HepG2 (cell line): ENCODE data around the gene TMBIM1. TPM values are rescaled to one million over a fixed set of nuclear protein-coding genes. Genes with fewer than 3 reads are reported as not detected.

Experiments
- AGO1 ChIP-seq: fragments of 200-400 bp; formaldehyde crosslinking; IDR thresholded peaks from 2 replicates; pipeline ENCODE4 v1.6.1; 2017; ENCODE audit warnings: mild to moderate bottlenecking, low read depth, low read length, moderate library complexity; ENCODE audit not compliant: poor library complexity, severe bottlenecking
- ARNTL ChIP-seq: sonication (generic); formaldehyde crosslinking; IDR thresholded peaks from 2 replicates; pipeline ENCODE4 v1.4.0; 2020; ENCODE audit warnings: mild to moderate bottlenecking, missing genetic modification reagents
- CSRNP2 ChIP-seq: sonication (generic); formaldehyde crosslinking; conservative IDR thresholded peaks from 2 replicates; pipeline ENCODE4 v1.8.0; 2022; ENCODE audit warnings: low read depth, missing genetic modification reagents
- DRAP1 ChIP-seq: IDR thresholded peaks from 2 replicates; pipeline ENCODE4 v1.6.1; 2016; ENCODE audit warnings: missing genetic modification reagents, missing compliant biosample characterization
- FOSL2 ChIP-seq: sonication (generic); formaldehyde crosslinking; IDR thresholded peaks from 2 replicates; pipeline ENCODE4 v1.4.0; 2020; ENCODE audit warnings: missing genetic modification reagents
- HNF1B ChIP-seq: sonication (generic); formaldehyde crosslinking; IDR thresholded peaks from 2 replicates; pipeline ENCODE4 v1.5.1; 2020; ENCODE audit warnings: mild to moderate bottlenecking, moderate library complexity, missing genetic modification reagents
- JDP2 ChIP-seq: sonication (generic); formaldehyde crosslinking; IDR thresholded peaks from 2 replicates; pipeline ENCODE4 v1.8.1; 2022; ENCODE audit warnings: missing genetic modification reagents, borderline replicate concordance
- SP5 ChIP-seq: IDR thresholded peaks from 2 replicates; pipeline ENCODE4 v1.6.1; 2016; ENCODE audit warnings: low read depth, borderline replicate concordance
- TFDP1 ChIP-seq: IDR thresholded peaks from 2 replicates; pipeline ENCODE4 v1.6.1; 2016; ENCODE audit warnings: missing compliant biosample characterization, missing genetic modification reagents, borderline replicate concordance
- TRAFD1 ChIP-seq: sonication (generic); formaldehyde crosslinking; IDR thresholded peaks from 2 replicates; pipeline ENCODE4 v1.5.1; 2020; ENCODE audit warnings: missing genetic modification reagents, mild to moderate bottlenecking, borderline replicate concordance
- ZNF143 ChIP-seq: sonication (generic); formaldehyde crosslinking; IDR thresholded peaks from 2 replicates; pipeline ENCODE4 v1.4.0; 2020; ENCODE audit warnings: missing genetic modification reagents
- ZNF574 ChIP-seq: sonication (generic); formaldehyde crosslinking; IDR thresholded peaks from 2 replicates; pipeline ENCODE4 v1.4.0; 2020; ENCODE audit warnings: missing genetic modification reagents
- ZNF790 ChIP-seq: sonication (generic); formaldehyde crosslinking; IDR thresholded peaks from 2 replicates; pipeline ENCODE4 v1.8.0; 2022; ENCODE audit warnings: missing genetic modification reagents, mild to moderate bottlenecking, borderline replicate concordance
- ZNF800 ChIP-seq: sonication (generic); formaldehyde crosslinking; IDR thresholded peaks from 2 replicates; pipeline ENCODE4 v1.4.0; 2020; ENCODE audit warnings: missing genetic modification reagents
- ZNF816 ChIP-seq: sonication (generic); formaldehyde crosslinking; IDR thresholded peaks from 2 replicates; pipeline ENCODE4 v1.8.0; 2022; ENCODE audit warnings: missing genetic modification reagents, mild to moderate bottlenecking, borderline replicate concordance
- polyA plus RNA-seq, 8 experiments: library from polyadenylated mRNA; depleted of rRNA in 3 of 8; stranded (reverse) in 7 of 8; unstranded in 1 of 8; fragments of >200 nt; fragmentation: Illumina TruSeq in 4 of 8; extraction: Trizol in 4 of 8; gene quantifications; 2 replicates each; pipeline versions ENCODE4 v1.2.1 to v1.2.3, GENCODE V29; 2011 to 2016; ENCODE audit warnings: low read depth in 4 of 8, missing spikeins in 1 of 8, mixed read lengths in 1 of 8; ENCODE audit not compliant: insufficient read depth in 1 of 8
- total RNA-seq, 5 experiments: library from RNA; depleted of rRNA; stranded (reverse); fragments of >200 nt; fragmentation: Illumina TruSeq; extraction: Trizol; gene quantifications; 2 replicates each; pipeline ENCODE4 v1.2.3, GENCODE V29; 2016; ENCODE audit warnings: low read depth in 1 of 5

The TMBIM1 gene
- total and polyA plus RNA-seq, 2 of the 13 experiments (the other 11 are each of a cell fraction or from before 2014, with no cell fraction given) = 127 to 139 TPM

GRCh38 chr2:218292048-218293014 is at the start of gene TMBIM1 (continued):
- TF ChIP-seq HNF1B (peak; percentile 82), JDP2 (CRISPR knock-in tag) (no peak), ZNF800 (CRISPR knock-in tag) (no peak), TFDP1 (CRISPR knock-in tag) (peak; percentile 79), TRAFD1 (no peak), DRAP1 (CRISPR knock-in tag) (peak; percentile 58), FOSL2 (CRISPR knock-in tag) (peak; percentile 21; the same call in 1 of the 2 replicates), CSRNP2 (no peak), ZNF574 (CRISPR knock-in tag) (peak; percentile 74), ARNTL (CRISPR knock-in tag) (peak; percentile 82), AGO1 (peak; percentile 60), ZNF143 (CRISPR knock-in tag) (no peak), ZNF816 (peak; percentile 77; the same call in 1 of the 2 replicates), SP5 (CRISPR knock-in tag) (peak; percentile 41; the same call in 1 of the 2 replicates), ZNF790 (no peak; the same call in 1 of the 2 replicates)
